GM21825 (cell line): ENCODE data around the gene DDX10.
A peak's percentile ranks its signal among the peaks of the same experiment; 100 is the strongest.

Experiments used
- ATAC-seq: cut with Tn5 transposase; IDR thresholded peaks from one replicate; pipeline ENCODE4 v1.9.1; 2021; ENCODE audit warnings: mild to moderate bottlenecking, moderate library complexity; ENCODE audit not compliant: unreplicated experiment

Gene DDX10

DNA sequence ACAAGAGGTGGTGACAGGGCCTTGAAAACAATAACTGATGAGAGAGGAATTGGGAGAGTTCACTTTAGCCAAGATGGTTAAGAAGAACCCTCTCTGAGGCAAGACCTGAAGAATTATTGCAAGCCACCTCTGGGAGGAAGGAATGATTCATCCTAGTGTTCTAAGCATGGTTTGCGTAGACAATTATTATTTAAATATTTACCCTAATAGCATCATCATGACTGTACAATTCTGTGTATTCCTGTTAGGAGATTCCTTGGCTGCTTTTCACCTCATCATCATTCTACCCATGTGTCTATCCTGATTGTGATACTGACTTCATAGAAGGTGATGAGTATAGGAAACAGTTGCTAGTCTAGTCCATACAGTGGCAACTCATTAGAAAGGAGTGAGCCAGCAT, 264.4 kb downstream of the DDX10 start:
- no peak for ATAC-seq

DNA sequence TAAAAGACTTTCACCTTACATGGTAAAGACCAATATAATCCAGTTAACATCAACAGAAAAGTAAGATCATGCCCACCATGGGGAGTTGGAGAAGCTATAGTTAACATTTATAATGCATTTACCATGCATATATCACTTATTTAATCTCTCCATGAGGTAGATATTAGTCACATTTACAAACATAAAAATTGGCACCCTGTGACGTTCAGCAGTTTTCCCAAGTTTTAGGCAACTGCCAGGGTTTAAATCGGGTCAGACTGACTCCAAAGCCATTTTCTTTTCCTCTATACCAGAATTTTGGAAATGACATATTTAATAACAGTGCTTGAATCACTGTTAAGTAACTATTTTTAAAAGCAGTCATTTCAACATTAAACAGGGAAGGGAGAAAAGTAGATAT, 266.3 kb downstream of the DDX10 start:
- no peak for ATAC-seq

DNA sequence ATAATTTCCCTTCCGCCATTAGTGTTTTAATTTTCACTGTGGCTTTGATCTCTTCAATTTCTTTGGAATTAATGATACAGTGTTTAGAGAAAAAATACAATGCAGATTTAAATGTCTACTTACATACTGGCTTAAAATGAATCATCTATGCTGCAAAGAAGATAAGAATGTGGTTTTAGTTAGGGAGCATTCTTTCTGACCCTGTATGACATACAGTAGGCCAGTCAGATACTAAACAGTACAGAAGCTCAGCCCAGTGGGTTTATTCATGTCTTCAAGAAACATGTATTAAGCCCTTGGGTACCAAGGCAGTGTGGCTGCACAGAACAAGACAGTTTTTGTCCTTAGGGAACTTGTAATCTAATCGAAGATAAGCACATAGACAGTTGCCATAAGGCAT, 268.8 kb downstream of the DDX10 start:
- no peak for ATAC-seq

DNA sequence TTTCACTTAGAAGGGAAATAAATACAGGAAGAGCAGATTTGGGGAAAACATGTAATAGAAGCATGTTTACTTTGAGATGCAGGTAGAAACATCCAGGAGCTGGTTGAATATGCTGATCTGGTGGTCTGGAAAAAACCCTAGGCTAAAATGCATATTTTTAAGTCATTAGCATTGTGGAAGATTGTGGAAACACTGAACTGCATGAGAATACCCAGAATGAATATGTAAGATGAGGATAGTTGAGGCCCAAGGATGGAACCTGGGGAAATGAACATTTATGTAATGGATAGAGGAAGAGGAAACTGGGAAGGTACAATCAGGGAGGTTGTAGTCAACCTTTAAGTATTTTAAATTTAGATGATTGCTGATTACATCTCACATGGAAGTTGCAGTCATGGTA, 269.4 kb downstream of the DDX10 start:
- no peak for ATAC-seq

DNA sequence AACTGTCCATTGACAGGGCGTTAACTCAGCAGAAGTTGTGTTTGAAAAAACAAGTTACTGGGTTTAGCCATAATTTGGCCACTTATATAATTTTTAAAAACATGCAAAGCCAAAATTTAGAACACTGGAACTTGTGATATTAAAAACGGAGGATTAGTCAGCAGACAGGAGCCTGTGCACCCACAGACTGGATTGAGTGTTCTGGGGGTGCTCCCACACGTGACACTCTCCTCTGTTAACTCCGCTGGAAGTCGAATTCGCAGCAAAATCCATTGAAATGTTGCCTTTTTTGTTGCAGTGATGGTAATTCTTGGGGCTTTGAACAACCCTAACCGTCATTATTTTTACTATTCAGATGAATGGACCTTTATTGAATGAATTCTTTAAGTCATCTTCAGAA, 269.8 kb downstream of the DDX10 start:
- no peak for ATAC-seq

DNA sequence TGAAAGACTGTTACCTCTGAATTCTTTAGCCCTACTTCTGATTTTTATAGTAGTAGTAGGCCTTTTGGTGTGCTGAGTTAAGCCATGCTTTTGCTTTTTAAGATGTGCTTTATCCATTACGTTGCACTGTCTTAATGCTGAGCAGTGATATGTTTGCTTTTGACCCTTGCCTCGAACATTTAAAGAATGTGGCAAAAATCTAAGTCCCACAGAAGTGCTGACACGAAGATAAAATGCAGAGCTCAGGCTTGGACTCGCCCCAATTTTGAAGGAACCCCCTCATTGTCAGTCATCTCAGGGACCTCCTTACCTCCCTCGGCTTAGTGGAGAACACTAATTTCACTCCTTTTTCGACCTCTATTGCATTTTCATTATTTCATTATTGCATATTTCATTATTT, 272.9 kb downstream of the DDX10 start:
- ATAC-seq: no peak

DNA sequence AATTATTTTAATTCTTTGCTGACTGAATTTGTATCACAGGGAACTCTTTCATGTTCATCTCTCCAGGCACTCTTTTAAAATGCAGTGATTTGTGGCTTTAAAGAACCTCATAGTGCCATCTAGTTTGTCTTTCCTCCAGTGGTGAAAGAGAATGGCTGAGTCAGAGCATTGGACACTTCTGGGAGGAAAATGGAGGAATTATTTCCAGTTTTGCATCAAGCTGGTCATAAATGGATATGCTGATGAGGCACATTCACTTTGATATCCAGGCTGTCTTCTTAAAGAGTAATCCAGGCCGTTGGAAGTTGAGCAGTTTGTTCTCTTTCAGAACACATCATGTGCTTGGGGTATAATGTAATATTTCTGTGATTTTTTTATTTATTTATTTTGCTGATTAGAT, 273.7 kb downstream of the DDX10 start:
- ATAC-seq: no peak

DNA sequence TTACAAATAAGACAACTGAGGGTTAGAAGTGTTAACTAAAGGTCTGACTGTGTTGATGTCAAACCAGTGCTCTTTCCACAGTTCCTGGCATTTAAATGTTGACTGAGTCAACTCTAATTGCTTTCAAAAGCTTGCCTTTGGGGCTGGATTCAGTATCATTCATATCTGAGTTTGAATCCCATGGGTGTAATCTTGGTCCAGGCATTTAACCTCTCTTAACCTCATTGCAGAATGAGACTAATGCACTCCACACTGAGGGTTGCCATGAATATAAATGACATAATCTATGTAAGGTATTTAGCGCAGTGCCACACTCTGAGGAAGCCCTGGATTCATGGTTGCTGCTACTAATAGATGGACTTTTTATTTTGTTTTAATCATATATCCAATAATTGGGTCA, 274.3 kb downstream of the DDX10 start:
- no peak for ATAC-seq

DNA sequence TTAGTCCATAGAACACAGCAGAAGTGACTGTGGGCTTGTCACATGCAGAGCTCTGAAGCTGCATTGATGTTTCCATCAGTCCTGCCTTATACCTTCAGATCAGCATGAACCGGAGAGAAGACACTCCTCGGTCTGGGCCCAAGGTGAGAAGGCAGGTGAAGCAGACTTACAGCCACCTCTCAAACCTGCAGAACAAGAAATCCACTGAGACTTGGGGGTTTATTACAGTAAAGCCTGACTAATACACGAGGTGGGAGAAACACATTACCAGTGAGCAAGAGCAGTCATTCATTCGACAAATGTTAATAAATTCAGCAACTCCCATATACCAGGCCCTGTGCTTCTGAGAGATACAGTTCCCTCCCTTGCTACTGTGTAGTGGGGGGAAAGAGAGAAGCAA, 279.0 kb downstream of the DDX10 start:
- no peak for ATAC-seq

DNA sequence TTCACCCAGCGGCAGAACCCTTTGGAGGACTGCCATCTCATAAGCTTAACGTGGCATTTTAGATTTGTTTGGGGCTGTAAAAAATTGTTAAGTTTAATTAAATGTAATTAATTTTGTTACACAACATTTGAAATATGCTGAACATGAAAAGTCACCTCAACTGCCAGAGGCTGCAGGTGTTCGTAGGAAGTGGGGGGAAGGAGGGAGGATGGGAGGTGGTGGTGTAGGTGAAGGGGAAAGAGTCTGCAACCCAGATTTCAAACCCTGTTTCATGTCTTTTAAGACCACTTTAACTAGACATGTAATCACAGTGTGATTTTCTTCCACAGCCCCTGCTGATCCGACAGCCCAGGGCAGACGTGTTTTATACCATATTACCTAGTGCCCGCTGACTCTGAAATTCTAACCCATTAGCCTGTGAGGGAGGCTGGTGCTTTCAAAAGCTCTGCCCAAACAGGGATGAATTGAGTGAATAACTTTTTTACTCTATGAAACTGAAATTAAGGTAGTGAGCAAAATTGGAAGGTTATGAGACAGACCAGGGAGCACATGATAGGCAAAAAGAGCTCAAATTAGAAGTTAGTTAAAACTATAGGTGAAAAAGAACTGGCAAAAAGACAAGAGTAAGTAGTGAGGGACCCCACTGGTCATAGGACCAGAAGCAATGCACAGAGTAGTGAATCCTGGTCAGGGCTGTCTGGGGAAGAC, 279.8 kb downstream of the DDX10 start:
- no peak for ATAC-seq

DNA sequence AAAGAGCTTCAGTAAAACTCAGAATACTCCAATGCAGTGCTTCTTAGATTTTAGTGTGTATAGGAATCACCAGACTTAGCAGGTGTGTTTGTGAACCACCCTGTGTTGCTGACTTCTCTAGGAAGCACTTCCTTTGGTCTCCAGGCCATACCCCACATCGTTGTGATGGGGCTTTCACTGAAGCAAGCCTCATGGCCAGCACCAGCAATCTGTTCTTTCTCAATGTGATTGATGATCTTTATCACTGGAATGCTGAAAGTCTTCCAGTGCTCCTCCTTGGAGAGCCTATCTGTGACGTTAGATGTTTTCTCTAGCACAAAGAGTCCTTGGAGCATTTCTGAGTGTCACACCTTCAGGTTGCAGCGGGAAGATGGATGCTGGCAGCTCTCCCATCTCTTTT, 280.5 kb downstream of the DDX10 start:
- no peak for ATAC-seq

DNA sequence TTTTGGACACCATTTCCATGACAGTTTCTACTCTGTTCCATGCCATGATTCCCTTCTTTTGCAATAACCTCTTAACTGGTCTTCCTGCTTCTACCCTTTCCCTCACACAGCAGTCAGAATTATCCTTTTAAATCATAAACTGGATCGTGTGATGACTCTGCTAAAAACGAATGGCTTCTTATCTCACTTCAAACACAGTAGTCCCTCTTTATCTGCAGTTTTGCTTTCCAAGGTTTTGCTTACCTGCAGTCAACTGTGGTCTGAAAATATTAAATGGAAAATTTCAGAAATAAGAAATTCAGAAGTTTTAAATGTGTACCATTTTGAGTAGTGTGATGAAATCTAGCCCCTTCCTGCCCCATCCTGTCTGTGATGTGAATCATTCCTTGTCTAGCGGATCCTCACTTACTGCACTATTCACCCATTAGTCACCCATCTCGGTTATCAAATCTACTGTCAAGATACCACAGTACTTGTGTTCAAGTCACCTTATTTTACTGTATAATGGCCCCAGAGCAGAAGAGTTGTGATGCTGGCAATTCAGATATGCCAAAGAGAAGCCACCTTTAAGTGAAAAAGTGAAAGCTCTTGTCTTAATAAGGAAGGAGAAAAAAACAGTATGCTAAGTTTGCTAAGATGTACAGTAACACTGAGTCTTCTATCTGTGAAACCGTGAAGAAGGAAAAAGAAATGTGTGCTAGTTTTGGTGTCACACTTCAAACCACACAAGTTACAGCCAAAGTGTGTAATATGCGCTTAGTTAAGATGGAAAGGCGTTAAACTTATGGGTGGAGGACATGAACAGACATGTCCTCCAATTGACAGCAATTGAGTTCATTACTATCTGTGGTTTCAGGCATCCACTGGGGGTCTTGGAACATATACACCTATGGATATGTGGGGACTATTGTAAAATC, 283.0 kb downstream of the DDX10 start:
- ATAC-seq: no peak

DNA sequence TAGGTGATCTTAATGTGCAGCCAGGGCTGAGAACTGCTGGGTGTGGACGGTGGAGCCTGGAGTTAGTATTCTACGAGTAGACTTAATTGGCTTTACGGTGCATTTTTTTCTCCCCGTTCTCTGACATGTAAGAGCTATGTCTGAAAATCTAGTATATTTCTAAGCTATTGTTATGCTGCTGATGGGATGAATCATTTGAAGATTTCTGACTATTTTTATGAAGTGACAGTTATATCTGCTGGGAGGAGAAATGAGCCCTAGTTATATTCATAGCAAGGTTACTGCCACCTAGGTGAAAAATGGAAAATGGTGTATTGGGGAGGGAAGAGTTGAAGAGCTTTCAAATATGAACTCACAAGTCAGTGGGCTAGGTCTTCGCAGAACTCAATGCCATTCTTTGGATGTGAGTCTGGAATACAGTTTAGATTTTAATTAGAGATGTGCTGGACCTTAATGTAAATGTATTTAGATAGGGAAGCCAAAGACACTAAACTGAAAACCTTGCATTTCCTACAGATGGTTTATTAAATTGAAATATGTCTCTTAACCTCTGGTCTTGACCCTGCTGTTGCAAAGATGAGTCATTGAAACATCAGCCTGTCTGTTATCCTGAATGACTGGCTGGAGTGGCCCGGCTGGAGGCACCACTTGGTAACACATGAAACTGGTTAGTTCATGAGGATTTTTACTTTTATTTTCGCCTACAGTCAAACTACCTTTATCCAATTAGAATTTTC, 293.7 kb downstream of the DDX10 start:
- peak; percentile 63 for ATAC-seq

DNA sequence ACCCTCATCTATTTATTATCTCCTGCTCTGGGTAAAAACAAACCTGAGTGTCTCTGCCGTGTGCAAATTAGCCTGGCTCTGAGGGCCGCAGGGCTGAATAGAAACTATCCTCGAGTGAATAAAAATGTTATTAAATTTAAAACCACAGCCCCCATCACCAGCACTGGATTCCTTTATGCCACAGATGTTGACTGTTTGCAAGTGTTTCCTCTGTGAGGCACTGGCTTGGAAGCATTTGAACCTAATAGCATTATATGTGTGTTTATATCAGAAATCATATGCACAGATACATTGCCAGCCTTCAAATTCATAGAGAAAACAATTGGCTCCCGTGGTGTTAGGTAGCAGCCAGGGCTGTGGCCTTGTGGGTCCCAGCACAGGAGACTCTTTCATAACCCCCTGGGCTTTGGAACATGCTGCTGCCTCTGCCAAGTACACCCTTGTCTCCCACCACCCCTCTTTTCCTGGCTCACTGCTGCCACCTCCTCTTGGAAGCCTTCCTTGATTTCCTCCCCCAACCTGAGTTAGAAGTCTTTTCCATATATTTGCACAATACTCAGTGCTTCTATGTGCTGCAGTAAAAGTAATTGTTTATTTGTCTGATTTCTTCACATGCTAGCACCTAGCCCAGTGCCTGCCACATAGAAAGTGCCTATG, 294.4 kb downstream of the DDX10 start:
- no peak for ATAC-seq

DNA sequence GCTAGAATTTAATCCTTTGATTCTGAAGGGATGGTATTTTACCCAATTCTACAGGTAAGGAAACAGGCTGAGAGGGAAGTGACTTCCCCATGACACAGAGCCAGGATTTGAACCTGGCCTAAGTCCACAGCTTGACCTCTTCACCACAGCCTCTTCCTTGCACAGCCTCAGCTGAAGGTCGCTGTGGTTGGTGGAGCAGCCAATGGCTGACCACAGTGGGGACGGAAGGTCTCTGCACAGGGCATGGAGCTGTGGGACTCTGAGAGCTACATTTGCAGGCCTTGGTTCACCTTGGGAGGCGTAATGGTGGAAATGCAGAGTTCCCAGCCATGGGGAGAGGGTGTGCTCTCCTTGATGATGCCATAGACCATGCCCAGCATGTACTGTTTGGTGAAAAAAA, 295.0 kb downstream of the DDX10 start:
- no peak for ATAC-seq

DNA sequence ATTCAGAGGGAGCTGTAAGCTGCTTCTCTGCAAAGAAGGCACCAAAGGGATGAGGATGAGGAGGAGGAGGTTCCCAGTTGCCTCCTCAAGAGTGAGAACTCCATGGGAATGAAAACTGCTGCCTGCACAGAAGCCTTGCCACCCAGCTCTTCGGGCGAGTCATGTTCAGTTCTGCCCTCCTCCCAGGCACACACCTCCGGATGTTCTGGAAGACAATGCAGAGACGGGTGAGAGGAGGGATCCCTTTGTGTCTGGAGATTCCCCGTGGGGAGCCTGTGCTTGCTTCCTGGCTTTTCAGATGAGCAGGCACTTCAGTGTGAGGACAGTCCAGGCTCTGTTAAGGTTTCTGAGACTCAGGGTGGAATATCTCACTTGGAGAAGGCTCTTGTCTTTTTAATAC, 295.6 kb downstream of the DDX10 start:
- no peak for ATAC-seq

DNA sequence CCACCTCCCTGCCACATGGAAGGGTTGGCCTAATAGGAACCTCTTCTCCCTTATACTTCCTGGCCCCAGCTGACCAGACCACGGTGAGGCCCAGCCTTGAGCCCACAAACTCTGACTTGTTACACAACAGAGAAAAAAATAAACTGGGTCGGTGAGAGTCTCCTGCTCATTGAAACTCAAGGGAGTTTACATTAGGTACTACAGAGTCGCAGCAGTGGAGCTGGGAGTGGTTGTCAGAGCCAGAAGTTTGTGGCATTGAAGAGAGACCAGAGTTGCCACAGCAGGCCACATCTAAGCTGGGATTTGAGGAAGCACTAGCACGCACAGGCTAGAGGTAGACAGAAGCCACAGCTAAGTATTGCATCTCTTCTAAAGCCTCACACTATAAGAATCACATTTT, 296.2 kb downstream of the DDX10 start:
- ATAC-seq: no peak

DNA sequence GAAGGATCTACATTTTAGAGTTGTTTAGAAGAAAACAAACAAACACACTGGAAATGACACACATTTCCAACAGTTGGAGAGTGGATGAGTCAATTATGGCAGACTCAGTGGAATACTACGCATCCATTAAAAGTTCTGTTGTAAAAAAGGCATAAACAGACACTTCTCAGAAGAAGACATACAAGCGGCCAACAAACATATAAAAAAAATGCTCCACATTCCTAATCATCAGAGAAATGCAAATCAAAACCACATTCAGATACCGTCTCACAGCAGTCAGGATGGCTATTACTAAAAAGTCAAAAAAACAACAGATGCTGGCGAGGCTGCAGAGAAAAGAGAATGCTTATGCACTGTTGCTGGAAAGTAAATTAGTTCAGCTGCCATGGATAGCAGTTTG, 298.2 kb downstream of the DDX10 start:
- no peak for ATAC-seq

DNA sequence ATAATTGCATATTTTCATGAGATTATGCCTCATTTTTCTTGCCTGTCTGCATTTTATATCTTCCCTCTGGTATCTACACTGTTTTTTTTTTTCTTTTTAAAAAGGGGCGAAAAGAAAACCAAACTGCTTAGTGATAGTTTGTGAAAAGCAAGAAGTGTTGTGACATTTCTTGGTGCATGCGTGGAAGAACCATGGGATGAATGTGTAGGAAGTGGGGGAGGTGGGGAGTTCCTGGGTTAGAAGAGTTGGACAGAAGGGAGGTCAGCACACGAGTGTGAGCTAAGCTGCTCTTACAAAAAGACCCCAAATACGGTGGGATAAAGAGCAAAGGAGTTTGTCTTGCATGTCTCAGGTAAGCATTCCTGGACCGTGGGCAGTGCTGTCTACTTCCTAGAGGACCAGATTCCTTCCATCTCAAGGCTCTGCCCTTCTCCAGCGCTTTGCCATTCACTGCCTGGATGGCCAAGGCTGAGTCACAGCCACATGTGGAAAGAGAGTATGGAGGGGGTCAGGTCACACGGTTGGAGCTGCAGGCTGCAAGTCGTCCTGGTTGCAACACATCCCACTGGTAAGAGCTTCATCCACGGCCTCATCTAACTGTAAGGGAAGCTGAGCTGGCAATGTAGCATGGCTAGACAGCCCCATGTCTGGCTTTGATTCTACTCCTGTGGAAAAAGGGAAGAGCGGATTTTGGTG, 300.6 kb downstream of the DDX10 start:
- ATAC-seq: no peak

DNA sequence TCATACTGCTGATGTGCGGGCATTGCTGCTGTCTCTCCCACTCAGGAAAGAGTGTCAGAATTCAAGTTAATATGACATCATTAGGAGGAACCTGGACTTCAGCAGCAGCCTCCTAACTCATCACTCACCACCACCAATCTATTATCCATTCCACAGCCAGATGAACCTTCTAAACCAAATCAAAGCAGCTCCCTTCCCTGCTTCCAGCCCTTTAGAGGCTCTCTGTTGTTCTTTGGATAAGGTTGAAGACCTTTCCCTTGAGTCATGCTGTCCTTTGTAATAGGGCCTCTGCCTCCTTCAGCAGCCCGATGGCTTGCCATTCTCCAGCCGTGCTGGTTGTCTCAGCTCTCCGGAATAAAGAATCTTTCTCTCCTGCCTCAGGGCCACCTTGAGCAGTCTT, 301.3 kb downstream of the DDX10 start:
- no peak for ATAC-seq

DNA sequence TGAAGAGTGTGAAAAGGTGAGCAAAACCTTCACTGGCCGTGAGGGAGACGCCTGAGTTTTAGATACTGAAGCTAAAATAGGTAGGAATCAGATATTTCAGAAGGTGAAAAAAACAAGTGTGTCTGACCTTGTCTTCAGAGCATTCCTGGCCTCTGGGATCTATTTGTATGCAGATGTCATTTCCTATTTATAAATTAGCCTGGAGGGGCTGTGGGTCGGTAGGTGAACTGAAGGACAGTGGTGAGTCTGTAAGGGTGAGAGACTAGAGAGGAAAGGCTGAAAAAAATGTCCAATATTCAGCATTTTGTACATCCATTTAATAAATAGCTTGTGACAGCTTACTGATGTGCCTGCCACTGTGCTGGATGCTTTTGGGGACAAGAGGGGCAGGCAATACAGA, 302.1 kb downstream of the DDX10 start:
- ATAC-seq: no peak
